Psoas muscle (tissue), 8 donors: ENCODE results near the gene SPAG16. TPM values are rescaled to one million over a fixed set of nuclear protein-coding genes. Genes with fewer than 3 reads are reported as not detected.

Experiments
- ATAC-seq, 4 donors: fragments of 200-7000 bp; cut with Tn5 transposase; one replicate each; pipeline ENCODE4 v1.9.1; 2020; ENCODE audit warnings: moderate library complexity in 3 of 4, mild to moderate bottlenecking in 2 of 4
- DNase-seq, 2 donors: peaks; one replicate each; pipeline ENCODE4 v3.0.0-alpha.2; 2020
- H3K27ac ChIP-seq: fragments of 200-600 bp; one replicate; pipeline ENCODE4 v1.8.0; 2022
- H3K27me3 ChIP-seq, 3 donors: fragments of 200-600 bp in 1 of 3; one replicate each; pipeline versions ENCODE4 v1.6.1 to v1.8.0; 2013 to 2022; ENCODE audit warnings: low read length in 2 of 3, mild to moderate bottlenecking in 2 of 3, moderate library complexity in 1 of 3; ENCODE audit not compliant: insufficient read depth in 3 of 3
- H3K36me3 ChIP-seq, 2 donors: fragments of 200-600 bp in 1 of 2; one replicate each; pipeline versions ENCODE4 v1.6.1 to v1.8.0; 2013 to 2022; ENCODE audit warnings: low read depth in 1 of 2, mild to moderate bottlenecking in 1 of 2, moderate library complexity in 1 of 2; ENCODE audit not compliant: insufficient read depth in 1 of 2
- H3K4me1 ChIP-seq: fragments of 200-600 bp; one replicate; pipeline ENCODE4 v1.8.0; 2022
- H3K4me3 ChIP-seq: fragments of 200-600 bp; one replicate; pipeline ENCODE4 v1.8.0; 2022; ENCODE audit warnings: mild to moderate bottlenecking
- H3K9me3 ChIP-seq: fragments of 200-600 bp; one replicate; pipeline ENCODE4 v1.8.0; 2022
- WGBS, 3 donors: extraction: QIAGEN DNeasy Blood & Tissue Kit; methylation state at CpG; one replicate each; pipeline versions ENCODE4 v1.1.6 to v1.1.7; 2013; 5-methylcytosine and 5-hydroxymethylcytosine counted together
- intact Hi-C, 2 donors: fragments of 100-400 bp; cut with DNase I; formaldehyde crosslinking; loops; one replicate each; pipeline versions ENCODE4 v1.11.0 to v1.14.2; 2022
- polyA plus RNA-seq, 3 donors: library from polyadenylated mRNA; stranded (reverse); fragments of 200-250 nt; gene quantifications; one replicate each; pipeline ENCODE4 v1.2.3, GENCODE V29; 2013
- total RNA-seq, 4 donors: library from RNA; stranded (reverse); fragmentation: NEBNext Ultra II Directional in 2 of 4; extraction: Animal tissue kit (Norgen Biotek cat#: 25700) in 2 of 4; gene quantifications; one replicate each; pipeline versions ENCODE4 v1.2.1 to v1.2.4, GENCODE V29; 2021 to 2023
- TF ChIP-seq, protein P1 (sequence below): fragments of 200-600 bp; IDR thresholded peaks from one replicate; pipeline ENCODE4 v1.8.0; 2022; ENCODE audit warnings: antibody characterized with exemption
- donor health status: healthy with polysubstance abuse.
- donor health status: DM: no; HTN: no; CAD: no; lungs with moderate emphysema.
- donor health status: Bipolar disorder and iron deficiency.
- donor health status: healthy.
- donor health status: DM: yes; HTN: yes; CAD: no.
- donor health status: DM: no; HTN: no; CAD: no.
- donor health status: DM: no; HTN: no; CAD: no.
- donor health status: DM: yes; HTN: yes; CAD: no.

Gene SPAG16
- total and polyA plus RNA-seq, 7 donors, result 1.6 to 8.7 (median 4.3) TPM

DNA sequence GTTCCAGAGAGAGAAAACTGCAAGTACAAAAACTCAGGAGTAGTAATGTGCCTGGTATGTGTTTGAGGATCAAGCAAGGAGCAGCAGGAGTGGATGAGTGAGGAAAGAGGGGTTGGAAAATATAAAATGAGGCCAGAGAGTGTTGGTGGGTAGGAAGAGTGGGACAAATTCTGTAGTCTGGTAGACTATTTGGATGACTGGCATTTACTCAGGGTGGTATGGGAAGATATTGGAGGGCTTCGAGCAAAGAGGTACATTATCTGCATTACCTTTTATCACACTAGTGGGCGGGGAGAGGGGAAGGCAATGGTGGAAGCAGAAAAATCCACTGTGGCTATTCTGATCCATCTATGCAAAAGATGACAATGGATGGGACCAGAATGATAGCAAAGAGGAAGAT lies 744.9 kb downstream of the SPAG16 start:
- no peaks in the 10 kb centered on the region for H3K4me1 ChIP-seq
- no peaks in the 10 kb centered on the region for H3K27me3 ChIP-seq
- no peaks in the 10 kb centered on the region for H3K9me3 ChIP-seq
- WGBS, 3 donors, result 75 to 85% (median 80%) methylated on average over 2 of the region's 2 CpGs
- intact Hi-C loops, result no loop called here
- ATAC-seq (no peak), DNase-seq (no peak)
- no peak overlapping the region for H3K27ac ChIP-seq
- H3K4me3 ChIP-seq, result no peak overlapping the region
- H3K36me3 ChIP-seq, result no peaks in the 10 kb centered on the region
- TF ChIP-seq, protein P1, sequence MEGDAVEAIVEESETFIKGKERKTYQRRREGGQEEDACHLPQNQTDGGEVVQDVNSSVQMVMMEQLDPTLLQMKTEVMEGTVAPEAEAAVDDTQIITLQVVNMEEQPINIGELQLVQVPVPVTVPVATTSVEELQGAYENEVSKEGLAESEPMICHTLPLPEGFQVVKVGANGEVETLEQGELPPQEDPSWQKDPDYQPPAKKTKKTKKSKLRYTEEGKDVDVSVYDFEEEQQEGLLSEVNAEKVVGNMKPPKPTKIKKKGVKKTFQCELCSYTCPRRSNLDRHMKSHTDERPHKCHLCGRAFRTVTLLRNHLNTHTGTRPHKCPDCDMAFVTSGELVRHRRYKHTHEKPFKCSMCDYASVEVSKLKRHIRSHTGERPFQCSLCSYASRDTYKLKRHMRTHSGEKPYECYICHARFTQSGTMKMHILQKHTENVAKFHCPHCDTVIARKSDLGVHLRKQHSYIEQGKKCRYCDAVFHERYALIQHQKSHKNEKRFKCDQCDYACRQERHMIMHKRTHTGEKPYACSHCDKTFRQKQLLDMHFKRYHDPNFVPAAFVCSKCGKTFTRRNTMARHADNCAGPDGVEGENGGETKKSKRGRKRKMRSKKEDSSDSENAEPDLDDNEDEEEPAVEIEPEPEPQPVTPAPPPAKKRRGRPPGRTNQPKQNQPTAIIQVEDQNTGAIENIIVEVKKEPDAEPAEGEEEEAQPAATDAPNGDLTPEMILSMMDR, result no peak

DNA sequence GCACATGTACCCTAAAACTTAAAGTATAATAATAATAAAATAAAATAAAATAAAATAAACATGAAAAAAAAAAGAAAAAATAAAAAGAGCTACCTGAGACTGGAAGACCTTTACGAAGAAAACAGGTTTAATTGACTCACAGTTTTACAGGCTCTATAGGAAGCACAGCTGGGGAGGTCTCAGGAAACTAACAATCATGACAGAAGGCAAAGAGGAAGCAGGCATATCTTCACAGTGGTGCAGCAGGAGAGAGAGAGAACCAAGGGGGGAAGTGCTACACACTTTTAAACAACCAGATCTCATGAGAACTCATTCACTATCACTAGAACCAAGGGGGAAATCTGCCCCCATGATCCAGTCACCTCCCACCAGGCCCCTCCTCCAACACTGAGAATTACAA lies 747.3 kb downstream of the SPAG16 start:
- 62 to 71% (median 63%) methylated on average over 1 of the region's 1 CpG for WGBS, 3 donors
- no peaks in the 10 kb centered on the region for H3K36me3 ChIP-seq
- H3K4me1 ChIP-seq, result no peaks in the 10 kb centered on the region
- no peak overlapping the region for H3K4me3 ChIP-seq
- intact Hi-C loops, result no loop called here
- H3K27me3 ChIP-seq, result no peaks in the 10 kb centered on the region
- no peak for DNase-seq
- H3K27ac ChIP-seq, result no peak overlapping the region
- ATAC-seq, result no peak
- TF ChIP-seq, protein P1, result no peak
- no peaks in the 10 kb centered on the region for H3K9me3 ChIP-seq

DNA sequence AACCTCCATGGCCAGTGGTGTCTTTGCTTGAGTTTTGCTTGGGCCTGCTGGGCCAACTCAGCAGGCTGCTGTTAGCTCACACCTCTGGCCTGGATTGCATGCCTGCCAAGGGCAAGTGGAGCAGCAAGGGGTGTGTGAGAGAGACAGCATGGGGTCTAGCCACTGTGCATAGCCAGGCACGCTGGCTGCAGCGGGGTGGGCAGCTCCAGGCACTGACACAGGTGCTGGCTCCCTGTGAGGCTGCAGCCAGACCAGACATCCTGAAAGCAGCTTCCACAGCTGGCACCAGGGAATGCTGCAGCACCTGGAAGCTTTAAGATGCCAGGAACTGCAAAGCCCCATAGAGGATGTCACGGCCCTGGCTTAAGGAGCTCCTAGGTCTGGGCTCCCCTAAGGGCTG lies 750.2 kb downstream of the SPAG16 start:
- no peaks in the 10 kb centered on the region for H3K4me1 ChIP-seq

DNA sequence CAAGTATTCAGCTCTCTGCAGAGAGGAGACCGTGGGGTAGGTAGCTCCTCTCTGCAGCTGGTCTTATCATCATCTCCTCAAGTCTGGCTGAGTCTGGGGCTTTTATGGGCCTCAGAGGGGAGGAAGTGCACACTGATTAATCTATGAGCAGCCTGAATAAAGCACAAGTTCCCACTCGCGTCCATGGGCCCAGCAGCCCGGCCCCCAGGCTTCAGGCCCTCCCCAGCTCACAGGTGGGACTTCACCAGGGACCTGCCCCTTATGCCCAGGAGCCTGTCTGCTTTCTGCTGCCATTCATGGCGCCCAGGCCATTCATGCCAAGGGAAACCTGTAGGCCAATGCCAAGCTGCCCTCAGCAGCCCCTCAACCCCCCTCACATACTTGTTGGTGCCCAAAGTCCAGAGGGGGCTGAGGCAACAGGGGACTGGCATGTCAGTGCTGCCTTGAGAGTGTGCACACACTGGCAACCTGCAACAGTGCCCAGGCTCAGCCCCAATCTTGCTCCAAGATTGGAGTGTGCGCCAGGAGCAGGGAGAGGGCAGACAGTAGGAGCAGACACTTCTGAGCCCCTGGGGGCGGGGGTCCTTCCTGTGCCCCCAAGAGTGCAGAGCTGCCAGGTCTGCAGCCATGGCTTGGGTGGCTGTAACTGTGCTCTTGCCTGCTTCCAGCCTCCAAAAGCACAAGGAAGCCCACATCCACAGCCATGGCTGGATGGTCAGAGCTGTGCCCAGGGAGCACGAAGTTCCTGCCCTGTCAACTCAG lies 751.0 kb downstream of the SPAG16 start:
- Histone ChIP-seq H3K9me3 (no peaks in the 10 kb centered on the region), H3K27ac (no peak overlapping the region), H3K4me1 (no peaks in the 10 kb centered on the region), H3K36me3 (no peaks in the 10 kb centered on the region), H3K4me3 (no peak overlapping the region), H3K27me3 (no peaks in the 10 kb centered on the region)
- intact Hi-C loops, result no loop called here
- 83 to 87% (median 86%) methylated on average over 8 of the region's 8 CpGs for WGBS, 3 donors
- ATAC-seq (no peak), DNase-seq (no peak)
- TF ChIP-seq, protein P1, result no peak

More for the DNA sequence above, 750.2 kb downstream of the SPAG16 start:
- no peak overlapping the region for H3K4me3 ChIP-seq
- H3K27me3 ChIP-seq, result no peaks in the 10 kb centered on the region
- no peak for ATAC-seq
- WGBS, 3 donors, result 75 to 84% (median 78%) methylated on average over 3 of the region's 3 CpGs
- no peak for DNase-seq
- TF ChIP-seq, protein P1, result no peak
- intact Hi-C loops, result no loop called here
- no peak overlapping the region for H3K27ac ChIP-seq
- H3K9me3 ChIP-seq, result no peaks in the 10 kb centered on the region
- no peaks in the 10 kb centered on the region for H3K36me3 ChIP-seq

DNA sequence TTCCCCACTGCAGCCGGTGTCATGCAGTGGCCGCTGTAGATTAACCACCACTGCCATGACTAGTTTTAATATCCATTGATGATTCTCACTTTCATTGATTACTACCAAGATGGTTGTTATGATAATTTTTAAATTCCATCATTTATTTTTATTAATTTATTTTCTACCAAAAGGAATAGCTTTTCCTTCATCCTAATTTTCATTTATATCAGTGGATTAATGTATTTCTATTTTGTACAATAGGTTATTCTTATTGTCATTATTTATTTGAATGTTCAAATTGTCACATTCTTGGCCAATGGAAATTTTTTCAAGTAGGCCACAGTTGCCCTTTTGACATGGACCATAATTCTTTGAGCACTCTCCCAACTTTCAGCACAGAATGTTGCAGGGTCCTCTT lies 751.7 kb downstream of the SPAG16 start:
- Histone ChIP-seq H3K4me1 (no peaks in the 10 kb centered on the region), H3K4me3 (no peak overlapping the region), H3K9me3 (no peaks in the 10 kb centered on the region), H3K36me3 (no peaks in the 10 kb centered on the region), H3K27me3 (no peaks in the 10 kb centered on the region), H3K27ac (no peak overlapping the region)
- intact Hi-C loops, result no loop called here
- DNase-seq (no peak), ATAC-seq (no peak)
- 87 to 95% (median 92%) methylated on average over 2 of the region's 2 CpGs for WGBS, 3 donors
- TF ChIP-seq, protein P1, result no peak
